Measurements from ENCODE around the gene CEP250.
"Not testable (repeated sequence)": the region's sequence is repeated elsewhere in the genome, so short reads cannot be mapped to it uniquely, and the experiment has no call there.

Gene CEP250, protein sequence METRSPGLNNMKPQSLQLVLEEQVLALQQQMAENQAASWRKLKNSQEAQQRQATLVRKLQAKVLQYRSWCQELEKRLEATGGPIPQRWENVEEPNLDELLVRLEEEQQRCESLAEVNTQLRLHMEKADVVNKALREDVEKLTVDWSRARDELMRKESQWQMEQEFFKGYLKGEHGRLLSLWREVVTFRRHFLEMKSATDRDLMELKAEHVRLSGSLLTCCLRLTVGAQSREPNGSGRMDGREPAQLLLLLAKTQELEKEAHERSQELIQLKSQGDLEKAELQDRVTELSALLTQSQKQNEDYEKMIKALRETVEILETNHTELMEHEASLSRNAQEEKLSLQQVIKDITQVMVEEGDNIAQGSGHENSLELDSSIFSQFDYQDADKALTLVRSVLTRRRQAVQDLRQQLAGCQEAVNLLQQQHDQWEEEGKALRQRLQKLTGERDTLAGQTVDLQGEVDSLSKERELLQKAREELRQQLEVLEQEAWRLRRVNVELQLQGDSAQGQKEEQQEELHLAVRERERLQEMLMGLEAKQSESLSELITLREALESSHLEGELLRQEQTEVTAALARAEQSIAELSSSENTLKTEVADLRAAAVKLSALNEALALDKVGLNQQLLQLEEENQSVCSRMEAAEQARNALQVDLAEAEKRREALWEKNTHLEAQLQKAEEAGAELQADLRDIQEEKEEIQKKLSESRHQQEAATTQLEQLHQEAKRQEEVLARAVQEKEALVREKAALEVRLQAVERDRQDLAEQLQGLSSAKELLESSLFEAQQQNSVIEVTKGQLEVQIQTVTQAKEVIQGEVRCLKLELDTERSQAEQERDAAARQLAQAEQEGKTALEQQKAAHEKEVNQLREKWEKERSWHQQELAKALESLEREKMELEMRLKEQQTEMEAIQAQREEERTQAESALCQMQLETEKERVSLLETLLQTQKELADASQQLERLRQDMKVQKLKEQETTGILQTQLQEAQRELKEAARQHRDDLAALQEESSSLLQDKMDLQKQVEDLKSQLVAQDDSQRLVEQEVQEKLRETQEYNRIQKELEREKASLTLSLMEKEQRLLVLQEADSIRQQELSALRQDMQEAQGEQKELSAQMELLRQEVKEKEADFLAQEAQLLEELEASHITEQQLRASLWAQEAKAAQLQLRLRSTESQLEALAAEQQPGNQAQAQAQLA (N-terminal part only)

GRCh38 chr20:35454881-35455609 is at the start of gene CEP250:
Gene CEP250, plus strand, starts transcription at chr20:35455598. Its CDS starts 6,770 bp downstream, at chr20:35462368.
- peak; percentile 83 for FAIRE-seq

DNA sequence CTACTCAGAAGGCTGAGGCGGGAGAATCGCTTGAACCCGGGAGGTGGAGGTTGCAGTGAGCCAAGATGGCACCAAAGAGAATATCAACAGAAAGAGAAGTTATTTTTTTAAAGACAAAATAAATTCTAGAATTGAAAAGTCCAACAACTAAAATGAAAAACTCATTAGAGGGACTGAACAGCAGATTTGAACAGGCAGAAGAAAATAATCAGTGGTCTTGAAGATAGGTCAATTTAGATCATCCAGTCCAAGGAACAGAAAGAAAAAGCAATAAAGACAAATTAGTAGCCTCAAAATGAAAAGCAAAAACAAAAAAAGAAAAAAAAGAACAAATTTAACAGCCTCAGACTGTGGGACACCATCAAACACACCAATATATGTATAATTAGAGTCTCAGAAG is 49.6 kb upstream of the CEP250 start:
- FAIRE-seq = no peak

GRCh38 chr20:35408270-35408669 is 47.1 kb upstream of the CEP250 start:
- FAIRE-seq = no peak

- FAIRE-seq = no peak
Measured at GRCh38 chr20:35409542-35409941, 45.9 kb upstream of the CEP250 start.

GRCh38 chr20:35410613-35411012 is 44.8 kb upstream of the CEP250 start:
- no peak for FAIRE-seq

DNA sequence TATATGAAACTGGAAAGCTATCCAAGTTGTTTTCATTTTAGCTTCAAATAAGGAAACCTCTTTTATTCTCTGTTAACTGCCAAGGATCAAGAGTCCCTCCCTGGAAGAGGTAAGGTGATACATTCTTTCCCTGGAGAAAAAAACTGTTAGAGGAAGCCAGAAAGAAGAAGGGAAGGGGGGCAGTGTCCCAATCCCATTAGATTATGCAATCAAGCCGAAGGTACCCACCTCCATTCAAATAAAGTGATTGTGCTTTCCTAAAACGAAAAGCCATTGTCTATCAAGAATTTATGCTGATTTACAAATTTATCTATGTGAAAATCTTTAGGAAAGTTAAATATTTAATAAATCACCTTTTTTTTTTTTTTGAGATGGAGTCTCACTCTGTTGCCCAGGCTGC is 34.1 kb upstream of the CEP250 start:
- FAIRE-seq = no peak

DNA sequence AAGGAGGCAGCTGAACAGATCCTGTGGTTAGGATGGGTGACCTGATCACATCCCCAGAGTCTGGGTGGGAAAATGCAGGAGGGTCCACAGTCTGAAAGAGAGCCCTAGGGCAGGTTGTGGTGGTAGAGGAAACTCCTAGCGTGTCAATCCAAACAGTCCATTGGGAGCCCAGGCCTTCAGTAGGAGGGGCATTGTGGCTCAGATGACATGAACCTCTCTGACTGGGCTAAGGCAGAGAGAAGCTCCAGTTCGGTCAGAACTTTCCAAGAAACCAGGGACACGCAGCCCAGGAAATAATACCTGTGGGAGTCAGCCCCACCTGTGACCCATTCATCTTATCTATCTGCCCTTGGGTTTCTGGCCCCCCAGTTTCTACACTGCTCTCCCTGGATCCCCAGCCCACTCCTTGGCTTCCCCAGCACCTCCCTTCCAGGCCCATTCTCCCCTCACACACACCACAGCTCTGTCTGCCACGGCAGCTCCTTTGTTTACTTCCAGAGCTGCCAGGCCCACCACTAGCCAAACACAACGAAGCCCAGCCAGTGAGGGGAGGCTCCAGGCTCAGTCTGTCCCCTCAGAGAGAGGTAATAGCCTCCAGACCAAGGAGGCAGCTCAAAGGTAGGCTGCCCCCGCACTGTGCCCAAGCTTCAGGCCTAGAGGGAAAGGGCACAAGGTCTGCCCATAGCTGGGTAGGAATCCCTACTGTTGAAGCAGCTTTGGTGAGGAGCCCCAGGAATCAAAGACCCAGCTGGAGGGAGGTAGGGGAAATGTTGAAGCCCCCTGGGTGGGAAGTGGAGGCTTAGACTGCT is 23.6 kb upstream of the CEP250 start:
- no peak for FAIRE-seq

DNA sequence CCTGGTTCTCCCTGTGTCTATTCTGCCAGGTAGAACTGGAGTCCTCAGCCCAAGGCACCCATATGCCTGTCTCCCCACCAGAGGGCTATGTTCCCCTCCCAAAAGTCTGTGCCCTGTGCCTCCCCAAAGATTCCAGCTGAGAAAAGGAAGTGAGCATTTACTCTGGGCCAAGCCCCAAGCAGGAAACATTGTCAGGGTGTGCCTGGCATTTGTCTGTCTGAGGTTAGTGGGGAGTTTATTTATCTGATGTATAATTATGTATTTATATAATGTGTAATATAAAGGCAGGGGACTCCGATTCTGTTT is 23.0 kb upstream of the CEP250 start:
- FAIRE-seq = no peak

GRCh38 chr20:35433337-35433736 is 22.1 kb upstream of the CEP250 start:
- FAIRE-seq = no peak

DNA sequence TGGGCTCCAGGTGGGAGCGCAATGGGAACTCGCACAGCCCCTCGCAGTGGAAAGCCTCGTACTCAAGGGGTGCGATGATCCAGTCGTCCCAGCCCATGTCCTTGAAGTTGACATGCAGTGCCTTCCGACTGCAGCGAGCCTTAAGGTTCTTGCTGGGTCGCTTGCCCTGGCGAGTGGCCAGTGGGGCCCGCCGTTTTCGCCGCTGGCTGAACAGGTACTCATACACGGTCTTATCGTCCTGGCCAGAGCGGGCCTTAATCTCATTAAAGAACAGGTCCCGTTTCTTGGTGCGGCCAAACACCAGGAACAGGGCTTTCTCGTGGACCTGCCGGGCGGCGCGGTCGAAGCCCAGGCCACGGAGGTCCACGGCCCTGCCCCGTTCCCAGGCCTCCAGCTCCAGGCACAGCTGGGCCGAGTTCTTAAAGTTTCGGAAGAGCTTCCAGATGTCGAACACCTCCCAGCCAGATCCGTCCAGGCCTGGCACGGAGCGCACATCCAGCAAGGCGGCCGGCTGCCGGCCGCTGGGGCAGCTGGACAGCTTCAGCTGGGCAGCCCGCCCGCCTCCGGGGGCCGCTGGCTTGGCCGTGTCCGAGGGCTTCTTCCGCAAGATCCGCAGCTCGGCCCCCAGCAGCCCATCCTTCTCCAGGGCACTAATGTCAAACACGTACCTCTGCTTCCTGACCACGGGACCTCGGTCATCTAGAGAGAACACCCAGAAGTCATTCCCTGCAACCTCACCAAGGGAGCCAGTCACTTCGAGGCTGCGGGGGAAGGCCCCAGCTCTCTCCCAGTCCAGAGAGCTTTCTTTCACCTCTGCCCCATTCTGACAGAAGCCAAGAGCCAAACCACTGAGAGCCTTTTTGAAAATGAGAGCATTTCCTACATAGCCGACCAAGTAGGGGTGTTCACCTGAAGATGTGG is 21.1 kb upstream of the CEP250 start:
- no peak for FAIRE-seq

DNA sequence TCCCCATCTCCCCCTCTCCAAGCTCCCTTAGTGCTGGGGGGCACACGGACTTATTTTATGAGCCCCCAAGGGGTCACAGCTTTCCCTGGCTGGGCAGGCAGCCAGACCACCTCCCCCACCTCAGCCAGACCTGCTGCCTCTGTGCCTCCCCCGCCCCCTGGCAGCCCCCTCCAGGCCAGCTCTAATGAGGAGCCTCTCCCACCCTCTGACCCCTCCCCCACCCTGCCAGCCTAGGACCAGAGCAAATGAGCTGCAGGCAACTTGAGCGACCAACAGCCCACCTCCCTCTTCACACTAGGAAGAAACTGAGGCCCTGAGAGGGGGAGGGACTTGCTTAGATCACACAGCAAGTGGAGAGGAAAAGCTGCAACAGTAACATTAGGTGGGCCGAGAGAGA is 19.2 kb upstream of the CEP250 start:
- no peak for FAIRE-seq

GRCh38 chr20:35437599-35437998 is 17.8 kb upstream of the CEP250 start:
- FAIRE-seq = no peak

- FAIRE-seq = no peak
Measured at GRCh38 chr20:35443003-35443402, 12.4 kb upstream of the CEP250 start.

GRCh38 chr20:35444226-35444625 is 11.2 kb upstream of the CEP250 start:
- FAIRE-seq = no peak

- FAIRE-seq = no peak
Measured at GRCh38 chr20:35446356-35447078, 8.9 kb upstream of the CEP250 start.

DNA sequence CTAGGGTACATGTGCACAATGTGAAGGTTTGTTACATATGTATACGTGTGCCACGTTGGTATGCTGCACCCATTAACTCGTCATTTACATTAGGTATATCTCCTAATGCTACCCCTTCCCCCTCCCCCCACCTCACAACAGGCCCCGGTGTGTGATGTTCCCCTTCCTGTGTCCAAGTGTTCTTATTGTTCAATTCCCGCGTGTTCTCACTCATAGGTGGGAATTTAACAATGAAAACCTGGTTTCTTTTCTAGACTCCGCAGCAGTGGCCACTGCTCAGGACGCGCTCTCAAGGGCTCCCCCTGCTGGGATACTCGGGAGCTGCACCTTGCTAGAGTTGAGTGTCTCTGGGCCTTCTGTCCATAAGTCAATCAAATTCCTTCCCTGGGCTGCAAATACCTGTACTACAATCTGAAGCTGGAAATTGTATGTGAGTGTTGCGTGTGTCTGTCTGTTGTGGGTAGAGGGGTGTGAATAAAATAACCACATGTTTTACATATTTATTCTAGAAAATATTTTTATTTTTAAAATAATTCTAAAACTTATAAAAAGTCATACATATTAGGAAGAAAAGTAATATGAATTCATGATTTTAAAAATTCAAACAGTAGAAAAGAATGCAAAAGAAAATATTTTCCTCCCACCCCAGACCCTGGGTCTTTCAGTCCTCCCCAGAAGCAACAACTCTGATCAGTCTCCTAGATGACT is 8.2 kb upstream of the CEP250 start:
- peak; percentile 46 for FAIRE-seq

DNA sequence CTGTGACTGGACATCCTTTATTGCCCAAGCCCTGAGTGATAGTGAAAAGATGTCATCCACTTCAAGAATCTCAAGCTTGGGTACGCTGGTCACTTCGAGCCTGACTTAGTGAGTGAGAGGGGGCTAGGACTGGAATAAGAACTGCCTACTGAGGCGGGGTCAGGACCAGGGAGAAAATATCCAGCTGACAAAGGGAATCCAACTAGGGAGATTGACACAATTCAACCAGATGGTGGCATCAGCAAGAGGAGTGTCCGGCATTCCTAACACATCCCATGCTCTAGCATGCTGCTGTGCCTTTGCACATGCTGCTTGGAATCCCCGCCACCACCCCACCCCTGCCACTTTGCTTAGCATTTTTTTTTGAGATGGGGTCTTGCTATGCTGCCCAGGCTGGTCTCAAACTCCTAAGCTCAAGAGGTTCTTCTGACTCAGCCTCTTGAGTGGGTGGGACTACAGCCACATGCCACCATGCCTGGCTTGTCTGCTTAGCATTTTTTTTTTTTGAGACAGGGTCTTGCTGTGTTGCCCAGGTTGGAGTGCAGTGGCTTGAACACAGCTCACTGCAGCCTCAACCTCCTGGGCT is 6.5 kb upstream of the CEP250 start:
- FAIRE-seq = no peak

DNA sequence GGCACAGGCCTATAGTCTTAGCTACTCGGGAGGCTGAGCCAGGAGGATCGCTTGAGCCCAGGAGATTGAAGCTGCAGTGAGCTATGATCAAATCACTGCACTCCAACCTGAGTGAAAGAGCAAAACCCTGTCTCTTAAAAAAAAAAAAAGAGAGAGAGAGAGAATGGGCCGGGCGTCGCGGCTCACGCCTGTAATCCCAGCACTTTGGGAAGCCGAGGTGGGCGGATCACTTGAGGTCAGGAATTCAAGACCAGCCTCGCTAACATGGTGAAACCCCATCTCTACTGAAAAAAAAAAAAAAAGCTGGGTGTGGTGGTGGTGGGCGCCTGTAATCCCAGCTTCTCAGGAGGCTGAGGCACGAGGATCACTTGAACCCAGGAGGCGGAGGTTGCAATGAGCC is 5.5 kb upstream of the CEP250 start:
- FAIRE-seq = not testable (repeated sequence)

DNA sequence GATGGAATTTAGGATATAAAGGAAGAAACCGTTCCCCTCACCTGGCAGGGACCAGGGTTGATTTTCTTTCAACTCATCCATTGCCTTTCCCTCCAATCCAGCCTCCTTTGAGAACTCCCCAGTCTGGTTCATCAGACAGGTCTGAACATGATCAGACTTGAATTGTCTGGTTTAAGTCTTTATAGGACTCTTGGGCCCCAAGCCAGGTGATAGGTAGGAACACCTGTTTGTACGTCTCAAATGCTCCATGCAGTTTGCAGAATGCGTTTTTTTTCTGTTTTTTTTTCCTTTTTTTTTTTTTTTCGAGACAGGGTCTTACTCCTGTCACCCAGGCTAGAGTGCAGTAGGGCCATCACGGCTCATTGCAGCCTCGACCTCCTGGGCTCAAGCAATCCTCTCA is 4.1 kb upstream of the CEP250 start:
- no peak for FAIRE-seq

Measured in A204.1 (cell line).